HepG2 (cell line): ENCODE measurements around the gene ATP1B2. TPM values are rescaled to one million over a fixed set of nuclear protein-coding genes. Genes with fewer than 3 reads are reported as not detected.

Experiments used
- AKNA ChIP-seq: sonication (generic); formaldehyde crosslinking; IDR thresholded peaks from 2 replicates; pipeline ENCODE4 v1.4.0; 2020; ENCODE audit warnings: missing genetic modification reagents, borderline replicate concordance
- BORCS8-MEF2B ChIP-seq: sonication (generic); formaldehyde crosslinking; IDR thresholded peaks from 2 replicates; pipeline ENCODE4 v1.8.0; 2022; ENCODE audit warnings: mild to moderate bottlenecking, missing genetic modification reagents
- CREM ChIP-seq, 2 experiments: sonication (generic) in 1 of 2; formaldehyde crosslinking in 1 of 2; IDR thresholded peaks; 2 replicates each; pipeline versions ENCODE4 v1.4.0 to v1.6.1; 2016 to 2020; ENCODE audit warnings: antibody characterized with exemption in 1 of 2, mild to moderate bottlenecking in 1 of 2, missing genetic modification reagents in 1 of 2
- HES4 ChIP-seq: sonication (generic); formaldehyde crosslinking; IDR thresholded peaks from 2 replicates; pipeline ENCODE4 v1.9.0; 2021; ENCODE audit warnings: mild to moderate bottlenecking, missing genetic modification reagents, borderline replicate concordance
- KAT8 ChIP-seq: IDR thresholded peaks from 2 replicates; pipeline ENCODE4 v1.6.1; 2016; ENCODE audit warnings: missing genetic modification reagents, missing compliant biosample characterization
- KDM5B ChIP-seq: sonication (generic); formaldehyde crosslinking; IDR thresholded peaks from 2 replicates; pipeline ENCODE4 v1.4.0; 2020; ENCODE audit warnings: missing genetic modification reagents, mild to moderate bottlenecking, borderline replicate concordance
- KMT2B ChIP-seq: IDR thresholded peaks from 2 replicates; pipeline ENCODE4 v1.6.1; 2016; ENCODE audit warnings: missing genetic modification reagents, missing compliant biosample characterization
- NKX3-1 ChIP-seq: sonication (generic); formaldehyde crosslinking; IDR thresholded peaks from 2 replicates; pipeline ENCODE4 v1.5.0; 2020; ENCODE audit warnings: missing genetic modification reagents
- NR2C2 ChIP-seq: sonication (generic); formaldehyde crosslinking; IDR thresholded peaks from 2 replicates; pipeline ENCODE4 v1.4.0; 2020; ENCODE audit warnings: missing genetic modification reagents, mild to moderate bottlenecking, moderate library complexity, borderline replicate concordance
- NR2F6 ChIP-seq, 2 experiments: IDR thresholded peaks; 2 replicates each; pipeline ENCODE4 v1.6.1; 2016; ENCODE audit warnings: antibody characterized with exemption in 1 of 2, mild to moderate bottlenecking in 1 of 2
- RBM39 ChIP-seq: fragments of 200-400 bp; formaldehyde crosslinking; IDR thresholded peaks from one replicate; pipeline ENCODE4 v1.6.1; 2018; ENCODE audit warnings: antibody characterized with exemption, mild to moderate bottlenecking, low read depth, low read length; ENCODE audit not compliant: poor library complexity, severe bottlenecking
- RERE ChIP-seq: IDR thresholded peaks from 2 replicates; pipeline ENCODE4 v1.6.1; 2016; ENCODE audit warnings: low read depth, missing genetic modification reagents, missing compliant biosample characterization
- TAF15 ChIP-seq: fragments of 200-400 bp; formaldehyde crosslinking; IDR thresholded peaks from one replicate; pipeline ENCODE4 v1.6.1; 2018; ENCODE audit warnings: mild to moderate bottlenecking, low read depth, low read length; ENCODE audit not compliant: poor library complexity, severe bottlenecking
- YEATS2 ChIP-seq: sonication (generic); formaldehyde crosslinking; IDR thresholded peaks from 2 replicates; pipeline ENCODE4 v1.4.0; 2020; ENCODE audit warnings: missing genetic modification reagents, borderline replicate concordance
- ZFY ChIP-seq: sonication (generic); formaldehyde crosslinking; IDR thresholded peaks from 2 replicates; pipeline ENCODE4 v1.4.0; 2020; ENCODE audit warnings: missing genetic modification reagents
- ZNF709 ChIP-seq: sonication (generic); formaldehyde crosslinking; IDR thresholded peaks from 2 replicates; pipeline ENCODE4 v1.5.0; 2020; ENCODE audit warnings: mild to moderate bottlenecking, missing genetic modification reagents
- polyA plus RNA-seq, 8 experiments: library from polyadenylated mRNA; depleted of rRNA in 3 of 8; stranded (reverse) in 7 of 8; unstranded in 1 of 8; fragments of >200 nt; fragmentation: Illumina TruSeq in 4 of 8; extraction: Trizol in 4 of 8; gene quantifications; 2 replicates each; pipeline versions ENCODE4 v1.2.1 to v1.2.3, GENCODE V29; 2011 to 2016; ENCODE audit warnings: low read depth in 4 of 8, missing spikeins in 1 of 8, mixed read lengths in 1 of 8; ENCODE audit not compliant: insufficient read depth in 1 of 8
- total RNA-seq, 5 experiments: library from RNA; depleted of rRNA; stranded (reverse); fragments of >200 nt; fragmentation: Illumina TruSeq; extraction: Trizol; gene quantifications; 2 replicates each; pipeline ENCODE4 v1.2.3, GENCODE V29; 2016; ENCODE audit warnings: low read depth in 1 of 5
- TF ChIP-seq, protein P1 (sequence below): sonication (generic); formaldehyde crosslinking; IDR thresholded peaks from 2 replicates; pipeline ENCODE4 v1.5.1; 2020; ENCODE audit warnings: missing genetic modification reagents, mild to moderate bottlenecking, borderline replicate concordance

ATP1B2 gene
- total and polyA plus RNA-seq, 2 of the 13 experiments (the other 11 are each of a cell fraction or from before 2014, with no cell fraction given): not detected

DNA sequence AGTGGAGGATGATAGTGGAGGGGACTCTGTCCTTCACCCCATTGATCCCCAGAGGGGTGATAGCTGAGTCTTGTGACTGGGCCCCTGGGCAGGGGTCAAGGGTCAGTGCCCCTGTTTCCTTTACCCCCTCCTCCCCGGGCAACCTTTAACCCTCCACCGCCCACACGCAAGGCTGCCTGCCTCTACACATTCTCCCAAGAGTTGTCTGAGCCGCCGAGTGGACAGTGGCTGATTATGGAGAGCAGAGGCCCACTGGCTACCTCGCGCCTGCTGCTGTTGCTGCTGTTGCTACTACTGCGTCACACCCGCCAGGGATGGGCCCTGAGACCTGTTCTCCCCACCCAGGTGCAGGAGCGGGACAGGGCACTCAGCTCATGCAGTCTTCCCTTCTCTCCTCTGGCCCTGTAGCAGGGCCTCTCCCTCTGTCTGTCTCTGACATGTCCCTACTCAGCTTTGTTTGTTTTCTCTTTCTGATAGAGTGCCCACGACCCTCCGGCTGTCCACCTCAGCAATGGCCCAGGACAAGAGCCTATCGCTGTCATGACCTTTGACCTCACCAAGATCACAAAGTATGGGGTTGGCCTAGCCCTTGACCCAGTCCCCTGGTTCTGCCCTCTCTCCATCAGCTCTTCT, 20.7 kb upstream of the ATP1B2 start, which contains the start of gene SHBG (continued):
- TF ChIP-seq RERE (no peak), NR2C2 (CRISPR knock-in tag) (peak; percentile 94), KMT2B (CRISPR knock-in tag) (no peak), NR2F6 (IDR thresholded peaks at IDR 0.05) (peak; percentile 92), NR2F6 (CRISPR knock-in tag; IDR thresholded peaks at IDR 0.05) (peak; percentile 89), BORCS8-MEF2B (CRISPR knock-in tag) (0 out of 2 replicates have a peak, but pooled peaks have one; percentile 41), KDM5B (no peak; the same call in 1 of the 2 replicates), HES4 (CRISPR knock-in tag) (no peak), CREM (IDR thresholded peaks at IDR 0.05) (peak; percentile 40; the same call in 1 of the 2 replicates), CREM (CRISPR knock-in tag; IDR thresholded peaks at IDR 0.05) (no peak), KAT8 (CRISPR knock-in tag) (no peak), YEATS2 (CRISPR knock-in tag) (no peak), ZFY (peak; percentile 55; the same call in 1 of the 2 replicates), NKX3-1 (CRISPR knock-in tag) (no peak), TAF15 (no peak), ZNF709 (no peak), RBM39 (no peak), AKNA (CRISPR knock-in tag) (no peak)
- TF ChIP-seq, protein P1, sequence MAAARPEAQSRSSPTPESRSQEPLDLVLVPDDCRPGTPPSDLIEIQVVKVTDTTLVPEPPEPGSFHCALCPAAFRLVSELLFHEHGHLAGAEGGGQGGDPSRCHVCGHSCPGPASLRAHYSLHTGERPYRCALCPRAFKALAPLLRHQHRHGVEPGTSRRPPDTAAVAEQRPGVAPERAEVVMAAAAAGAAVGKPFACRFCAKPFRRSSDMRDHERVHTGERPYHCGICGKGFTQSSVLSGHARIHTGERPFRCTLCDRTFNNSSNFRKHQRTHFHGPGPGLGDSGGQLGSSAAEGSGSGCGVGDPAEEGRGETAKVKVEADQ (CRISPR knock-in tag): 0 out of 2 replicates have a peak, but pooled peaks have one; percentile 50
